Activated gamma-delta T cell treated with Interleukin-2 at 50 U/mL for 16 hours (primary cell): ENCODE results near the gene MCMBP.
"Not testable (repeated sequence)": the region's sequence is repeated elsewhere in the genome, so short reads cannot be mapped to it uniquely, and the experiment has no call there.

ENCODE experiments used
- DNase-seq: peaks from one replicate; pipeline ENCODE4 v3.0.0-alpha.2; 2020

Gene MCMBP

DNA sequence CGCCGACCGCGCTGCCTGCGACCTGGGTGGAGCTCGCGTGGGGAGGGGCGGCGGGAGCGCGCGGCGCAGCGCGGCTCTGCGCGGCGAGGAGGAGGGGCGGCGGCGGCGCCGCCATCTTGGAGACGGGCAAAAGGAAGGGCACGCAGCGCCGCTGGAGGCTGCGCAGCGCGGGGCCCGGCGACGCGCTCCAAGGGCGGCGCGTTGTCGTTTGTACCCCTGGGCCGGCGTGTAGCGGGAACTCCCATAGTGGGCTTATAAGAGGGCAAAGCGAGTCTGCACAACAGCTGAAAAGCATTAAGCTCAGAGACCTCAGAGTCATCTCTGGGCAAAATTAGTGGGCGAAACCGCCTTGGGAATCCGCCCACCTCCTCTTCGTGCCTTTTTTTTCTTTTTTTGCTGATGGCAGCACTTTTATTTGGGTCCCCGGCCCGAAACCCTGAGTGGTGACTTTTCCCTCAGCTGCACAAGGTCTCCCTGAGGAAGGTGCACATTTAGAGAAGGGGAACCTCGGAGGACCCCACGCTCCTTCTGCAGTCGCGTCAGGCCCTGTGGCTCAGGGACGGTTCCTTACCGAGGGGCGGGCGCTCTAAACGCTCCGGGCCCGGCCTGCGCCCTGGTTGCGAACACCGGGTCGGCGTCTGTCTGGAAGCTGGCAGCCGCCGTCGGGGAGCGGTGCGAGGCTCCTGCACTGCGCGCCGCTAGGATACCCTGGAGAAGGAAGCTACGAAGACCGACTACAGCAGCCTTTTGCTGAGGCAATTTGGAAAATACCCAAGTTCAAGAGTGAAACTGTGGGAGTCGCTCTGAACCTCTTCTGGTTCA, 428 bp upstream of the MCMBP start:
- DNase-seq: peak; percentile 84

DNA sequence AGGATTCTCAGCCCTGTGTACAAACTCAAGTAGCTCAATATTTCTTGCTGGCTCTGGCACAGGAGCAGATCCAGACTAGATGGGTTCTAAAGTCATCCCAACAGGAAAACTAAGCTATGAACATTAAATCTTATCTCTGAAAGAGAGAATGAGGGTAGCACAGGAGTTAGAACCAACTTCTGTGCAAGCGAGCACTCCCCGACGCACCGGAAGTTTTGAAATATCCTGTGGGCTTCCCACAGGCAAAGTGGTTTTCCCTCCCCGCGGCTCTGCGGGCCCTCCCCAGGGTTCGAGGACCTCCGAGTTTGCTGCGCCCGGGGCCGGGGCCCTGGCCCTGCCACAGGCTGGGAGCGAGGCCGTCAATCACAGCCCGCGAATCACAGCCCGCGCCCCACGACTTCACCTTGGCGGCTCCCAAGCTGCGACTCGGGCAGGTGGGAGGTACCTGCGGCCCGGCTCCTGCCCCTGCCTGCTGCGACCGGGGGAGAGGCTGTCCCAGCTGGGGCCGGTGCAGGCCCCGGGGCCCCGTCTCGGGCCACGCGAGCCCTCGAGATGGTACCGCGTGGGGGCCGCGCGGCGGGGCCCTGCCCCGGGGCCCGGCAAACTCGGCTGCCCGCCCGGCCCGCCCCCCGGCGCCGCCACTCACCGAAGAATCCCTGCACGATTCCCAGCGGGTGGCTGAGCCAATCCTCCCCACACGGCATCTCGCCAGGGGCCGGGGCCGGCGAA, 598 bp downstream of the MCMBP start:
- peak; percentile 47 for DNase-seq

- DNase-seq: not testable (repeated sequence)
These were observed 3.2 kb downstream of the MCMBP start for GRCh38 chr10:119869398-119869797.

- no peak for DNase-seq
These were observed 5.3 kb downstream of the MCMBP start for GRCh38 chr10:119867317-119867716.

DNA sequence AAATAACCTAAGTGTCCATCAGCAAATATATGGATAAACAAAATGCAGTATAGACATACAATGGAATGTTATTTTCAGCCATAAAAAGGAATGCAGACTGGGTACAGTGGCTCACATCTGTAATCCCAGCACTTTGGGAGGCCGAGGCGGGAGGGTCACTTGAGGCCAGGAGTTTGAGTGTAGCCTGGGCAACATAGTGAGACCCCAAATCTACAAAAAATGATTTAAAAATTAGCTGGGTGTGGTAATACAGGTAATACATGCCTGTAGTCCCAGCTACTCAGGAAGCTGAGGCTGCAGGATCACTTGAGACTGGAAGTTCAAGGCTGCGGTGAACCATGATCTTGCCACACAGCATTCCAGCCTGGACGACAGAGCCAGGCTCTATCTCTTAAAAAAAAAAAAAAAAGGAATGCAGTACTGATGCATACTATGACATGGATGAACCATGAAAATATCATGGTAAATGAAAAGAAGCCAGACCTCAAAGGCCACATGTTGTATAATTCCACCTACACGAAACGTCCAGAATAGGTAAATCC, 6.9 kb downstream of the MCMBP start:
- DNase-seq: no peak

- DNase-seq: no peak
These were observed 8.6 kb downstream of the MCMBP start for GRCh38 chr10:119863951-119864565.

DNA sequence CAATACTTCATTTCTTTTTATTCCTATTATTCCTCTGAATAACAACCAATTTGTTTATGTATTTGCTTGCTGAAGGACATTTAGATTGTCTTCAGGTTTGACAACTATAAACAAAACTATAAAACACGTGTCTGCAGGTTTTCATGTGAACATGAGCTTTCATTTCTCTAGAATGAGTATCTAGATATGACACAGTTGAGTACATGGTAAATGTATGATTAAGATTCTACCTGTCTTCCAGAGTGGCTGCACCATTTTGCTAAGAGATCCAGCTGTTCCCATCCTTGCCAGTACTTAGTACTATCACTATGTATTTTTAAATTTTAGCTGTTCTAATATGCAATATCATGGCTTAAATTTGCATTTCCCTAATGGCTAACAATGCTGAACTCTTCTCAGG, 10.1 kb downstream of the MCMBP start:
- no peak for DNase-seq

- no peak for DNase-seq
These were observed 11.6 kb downstream of the MCMBP start for GRCh38 chr10:119860866-119861607.

- no peak for DNase-seq
These were observed 13.0 kb downstream of the MCMBP start for GRCh38 chr10:119859420-119860258.

DNA sequence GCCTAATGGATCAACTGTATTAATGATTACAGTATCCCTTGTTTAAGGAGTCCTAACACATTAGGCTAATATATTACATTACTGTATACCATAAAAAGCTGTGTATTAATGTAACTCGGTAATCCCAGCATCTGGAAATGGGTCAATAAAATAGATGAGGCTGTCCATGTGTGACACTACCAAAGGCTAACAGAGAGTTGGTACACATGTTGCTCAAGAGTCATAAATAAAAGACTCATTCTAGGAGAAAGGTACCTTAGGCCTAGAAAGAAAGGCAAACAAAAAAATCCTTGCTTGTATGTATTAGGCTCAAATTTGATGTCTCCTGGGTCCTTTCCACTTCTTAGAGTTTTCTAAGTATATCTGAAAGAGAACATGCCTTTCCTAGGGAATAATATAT, 14.6 kb downstream of the MCMBP start:
- DNase-seq: no peak

GRCh38 chr10:119853574-119853973, 19.1 kb downstream of the MCMBP start:
- DNase-seq: no peak

GRCh38 chr10:119852822-119853221, 19.8 kb downstream of the MCMBP start:
- no peak for DNase-seq

DNA sequence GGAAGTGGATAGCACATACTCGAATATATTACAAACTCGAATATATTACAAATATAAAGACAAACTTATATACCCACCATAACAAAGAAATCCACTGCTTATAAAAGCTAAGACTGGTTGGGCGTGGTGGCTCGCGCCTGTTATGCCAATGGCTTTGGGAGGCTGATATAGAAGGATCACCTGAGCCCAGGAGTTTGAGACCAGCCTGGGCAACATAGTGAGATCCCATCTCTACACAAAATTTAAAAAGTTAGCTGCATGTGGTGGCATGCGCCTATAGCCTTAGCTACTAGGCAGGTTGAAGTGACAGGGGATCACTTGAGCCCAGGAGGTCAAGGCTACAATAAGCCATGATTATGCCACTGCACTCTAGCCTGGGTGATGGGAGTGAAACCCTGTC, 20.4 kb downstream of the MCMBP start:
- no peak for DNase-seq

DNA sequence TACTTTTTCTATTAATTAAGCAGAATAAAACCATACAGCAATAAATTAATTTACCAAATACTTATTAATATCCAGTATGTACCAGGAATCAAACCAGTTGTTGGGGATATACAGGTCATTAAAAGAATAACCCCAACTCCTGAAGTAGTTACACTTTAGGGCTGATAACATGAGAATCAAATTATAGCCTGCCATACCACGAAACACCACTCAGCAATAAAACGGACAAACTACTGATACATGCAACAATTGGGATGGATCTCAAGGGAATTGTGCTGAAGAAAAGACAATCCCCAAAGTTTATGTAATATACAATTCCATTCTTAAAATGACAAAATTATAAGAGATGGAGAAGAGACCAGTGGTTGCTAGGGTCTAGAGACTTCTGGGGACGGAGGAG, 22.7 kb downstream of the MCMBP start:
- no peak for DNase-seq

- no peak for DNase-seq
These were observed 23.4 kb downstream of the MCMBP start for GRCh38 chr10:119849031-119849789.

- DNase-seq: no peak
These were observed 27.0 kb downstream of the MCMBP start for GRCh38 chr10:119845656-119846055.

GRCh38 chr10:119834188-119834587, 38.5 kb downstream of the MCMBP start:
- no peak for DNase-seq

GRCh38 chr10:119832951-119833350, 39.7 kb downstream of the MCMBP start:
- no peak for DNase-seq

DNA sequence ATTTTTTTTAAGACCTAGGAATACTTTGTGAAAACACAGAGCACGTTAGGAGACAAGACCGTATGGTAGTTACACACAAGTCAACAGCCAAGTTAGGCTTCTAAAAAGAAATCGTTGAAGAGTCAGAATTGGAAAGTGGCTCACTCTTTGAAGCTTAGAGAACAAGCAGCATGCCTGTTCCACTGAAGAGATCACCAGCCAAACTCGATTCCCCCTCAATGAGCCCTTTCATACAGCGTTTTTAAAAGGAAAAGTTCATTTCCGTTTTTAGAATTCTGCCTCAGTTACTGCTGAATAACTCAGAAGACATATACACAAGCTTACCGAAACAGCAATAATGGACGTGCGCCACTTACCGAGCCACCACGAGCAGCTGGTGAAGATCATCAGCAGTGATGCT, 41.0 kb downstream of the MCMBP start:
- DNase-seq: no peak

- no peak for DNase-seq
These were observed 41.8 kb downstream of the MCMBP start for GRCh38 chr10:119830851-119831250.

- no peak for DNase-seq
These were observed 43.2 kb downstream of the MCMBP start for GRCh38 chr10:119829429-119829828.
